DMS114 treated with DMSO at 0.1 percent for 48 hours (cell line): Measurements from ENCODE around the gene GOLGA3.

Experiments
- DNase-seq: peaks from one replicate; lab custom pipeline; 2025; ENCODE audit not compliant: unreplicated experiment; lab: John Stamatoyannopoulos, UW

The GOLGA3 gene

DNA sequence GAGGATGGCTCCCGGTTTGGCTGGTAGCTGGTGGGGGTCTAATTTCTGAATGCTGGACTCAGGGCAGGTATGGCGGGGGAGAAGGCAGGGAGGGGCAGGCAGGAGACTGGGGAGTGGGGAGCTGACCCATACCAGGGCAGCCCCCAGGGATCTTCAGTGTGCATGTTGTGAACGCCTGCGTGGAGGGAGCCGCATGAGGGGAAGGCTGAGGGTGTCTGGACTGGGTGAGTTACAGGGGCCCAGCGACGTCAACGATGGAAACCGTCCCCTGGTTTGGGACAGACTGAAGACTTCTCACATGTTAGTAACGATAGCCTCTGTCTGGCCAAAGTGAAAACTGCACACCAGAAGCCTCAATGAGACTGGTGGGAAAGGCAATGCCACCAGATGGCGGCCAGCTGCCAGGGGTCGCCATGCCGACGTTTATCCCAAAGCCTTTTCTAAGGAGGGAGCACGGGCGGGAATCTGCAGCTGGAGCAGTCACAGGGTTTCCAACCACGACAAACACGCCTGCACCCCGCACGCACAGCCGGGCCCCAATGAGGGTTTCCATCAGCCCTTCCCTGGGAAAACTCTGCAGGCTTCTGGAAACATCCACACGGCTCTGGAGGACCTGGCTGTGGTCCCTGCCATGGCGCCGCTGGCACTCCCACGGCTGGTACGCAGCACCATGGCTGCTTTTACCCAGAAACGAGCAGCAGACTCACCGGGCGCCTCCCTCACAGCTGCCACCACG, 104.0 kb downstream of the GOLGA3 start:
- DNase-seq = no peak

DNA sequence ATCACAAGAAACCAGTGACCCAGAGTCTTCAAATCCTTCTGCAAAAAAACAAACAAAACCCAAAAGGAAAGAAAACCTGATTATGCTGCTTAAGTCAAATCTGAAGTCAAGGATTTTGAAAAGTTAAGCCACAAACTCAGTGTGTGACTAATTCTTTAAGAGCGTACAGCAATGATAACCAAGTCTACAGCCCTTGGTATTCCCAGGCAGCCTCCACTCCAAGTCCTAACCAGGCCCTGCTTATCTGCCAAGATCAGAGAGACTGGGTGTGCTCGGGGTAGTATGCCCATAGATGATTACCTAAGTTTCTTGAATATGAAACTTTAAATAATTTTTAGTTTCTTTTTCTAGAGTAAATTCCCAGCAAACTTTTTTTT, 104.9 kb downstream of the GOLGA3 start:
- no peak for DNase-seq

DNA sequence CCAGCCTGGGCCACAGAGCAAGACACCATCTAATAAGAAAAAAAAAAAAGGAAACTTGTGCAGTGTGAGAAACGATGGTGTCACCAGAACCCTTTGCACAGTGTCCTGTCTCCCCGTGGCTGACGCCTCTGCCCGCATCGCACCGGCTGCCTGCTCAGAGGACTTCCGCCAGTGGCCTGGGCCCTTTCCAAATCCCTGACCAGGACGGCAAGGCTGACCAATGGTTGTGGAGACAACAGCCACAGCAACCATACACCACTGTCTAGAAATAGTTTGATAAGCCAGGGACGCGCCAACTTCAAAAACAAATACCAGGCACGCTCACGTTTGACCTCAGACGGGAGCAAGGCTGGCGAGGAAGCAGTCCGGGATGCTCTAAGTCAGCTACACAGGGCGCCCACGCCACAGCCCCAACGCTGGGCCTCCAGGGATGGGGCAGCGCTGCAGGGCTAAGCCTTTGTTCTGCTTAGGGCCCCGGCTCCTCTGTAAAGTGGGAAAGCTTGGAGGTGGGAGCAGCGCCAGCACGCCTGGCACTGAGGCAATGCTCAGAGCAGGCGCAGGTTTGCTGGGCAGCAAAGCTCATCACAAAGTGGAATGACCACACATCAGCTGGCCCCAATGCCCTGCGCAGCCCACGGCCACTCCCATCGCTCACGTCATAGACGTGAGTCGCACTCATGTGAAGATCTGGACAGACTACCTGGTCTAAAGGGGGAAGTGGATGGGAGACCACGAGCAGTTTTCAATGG, 105.5 kb downstream of the GOLGA3 start:
- DNase-seq = no peak

DNA sequence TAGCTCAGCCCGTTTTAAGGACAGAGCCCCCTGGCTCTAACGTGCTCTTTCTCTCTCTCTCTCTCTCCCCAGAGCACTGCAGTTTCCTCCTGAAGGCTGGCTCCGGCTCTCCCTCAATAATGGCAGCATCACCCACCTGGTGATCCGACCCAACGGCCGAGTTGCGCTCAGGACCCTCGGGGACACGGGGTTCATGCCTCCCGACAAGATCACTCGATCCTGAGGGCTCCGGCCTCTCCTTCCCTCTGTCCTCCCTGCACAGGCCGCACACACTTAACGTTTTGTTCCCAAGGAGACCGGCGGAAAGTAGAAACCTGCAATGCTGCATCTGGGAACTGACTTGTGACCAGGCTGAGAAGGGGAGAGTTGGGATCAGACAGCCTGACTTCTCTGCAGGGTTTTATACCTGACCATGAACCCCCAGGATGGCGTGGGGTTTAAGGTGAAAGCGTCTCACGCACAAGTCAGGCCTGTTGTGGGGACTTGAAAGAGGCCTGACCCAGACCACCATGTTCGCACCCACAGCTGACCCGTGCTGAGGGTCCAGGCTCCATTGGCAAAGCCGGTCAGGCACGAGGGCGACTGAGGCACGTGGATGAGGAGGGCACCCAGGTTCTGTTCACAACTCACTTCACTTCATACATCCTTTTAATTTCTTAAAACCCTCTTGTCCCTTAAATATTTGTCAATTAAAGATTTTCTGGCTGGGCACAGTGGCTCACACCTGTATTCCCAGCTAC, 107.9 kb downstream of the GOLGA3 start:
- DNase-seq = no peak

DNA sequence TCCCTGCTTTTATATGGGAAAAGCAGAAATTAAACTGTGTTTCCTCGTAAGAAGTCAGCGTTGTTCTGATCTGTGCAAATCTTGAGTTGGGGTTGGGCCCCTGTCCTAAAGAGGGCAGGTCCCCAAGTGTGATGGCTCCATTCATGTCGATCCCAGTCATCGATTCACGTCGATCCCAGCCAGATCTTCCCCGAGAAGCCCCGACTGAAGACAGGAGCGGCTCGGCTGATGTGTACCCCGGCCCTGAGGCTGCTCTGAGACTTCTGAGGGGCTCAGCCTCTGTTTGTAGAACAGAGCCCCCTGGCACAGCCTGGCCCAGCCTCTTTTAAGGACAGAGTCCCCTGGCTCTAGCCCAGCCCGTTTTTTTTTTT, 108.7 kb downstream of the GOLGA3 start:
- no peak for DNase-seq

DNA sequence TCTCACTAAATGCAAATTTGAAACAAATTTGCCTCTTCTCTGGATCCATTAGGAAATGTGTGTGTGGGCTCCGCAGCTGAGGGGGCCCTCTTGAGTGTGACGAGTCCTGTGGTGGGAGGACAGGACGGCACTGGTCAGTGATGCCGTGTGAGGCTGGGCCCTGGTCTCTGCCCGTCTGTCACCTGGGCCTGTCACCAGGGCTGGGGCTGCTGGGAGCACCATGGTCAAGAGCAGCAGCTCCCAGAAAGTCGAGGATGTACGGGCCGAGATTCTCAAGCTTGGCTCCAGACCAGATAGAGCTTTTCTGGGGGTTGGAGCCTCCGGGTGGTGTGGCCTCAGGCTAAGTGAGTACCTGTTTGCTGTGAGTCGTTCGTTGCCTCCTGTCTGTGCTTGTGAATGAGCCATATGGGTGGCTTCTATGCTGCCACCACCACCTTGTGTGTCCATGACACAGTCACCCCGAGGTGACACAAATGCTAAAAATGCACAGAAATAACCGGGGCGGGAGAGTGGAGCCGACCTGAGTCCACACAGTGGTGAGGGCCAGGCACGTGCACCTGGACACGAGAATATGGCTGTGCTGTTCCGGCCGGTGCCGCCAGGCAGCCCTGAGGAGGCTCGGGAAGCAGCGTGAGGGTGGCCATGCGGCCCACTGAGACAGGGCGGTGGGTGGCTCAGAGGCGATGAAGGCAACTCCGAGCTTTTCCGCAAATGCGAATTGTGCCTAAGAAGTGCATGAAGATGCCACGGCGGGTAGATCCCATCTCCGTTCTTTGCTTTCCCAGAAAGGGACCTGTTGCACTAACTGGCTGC, 109.3 kb downstream of the GOLGA3 start:
- no peak for DNase-seq
